ENCODE data around the gene TM6SF1. TPM values are rescaled to one million over a fixed set of nuclear protein-coding genes. Genes with fewer than 3 reads are reported as not detected.
"Not testable (repeated sequence)": the region's sequence is repeated elsewhere in the genome, so short reads cannot be mapped to it uniquely, and the experiment has no call there.

Gene TM6SF1
- total and polyA plus RNA-seq, 2 donors: 3.7 to 5.7 TPM

GRCh38 chr15:83155942-83156341 is 48.5 kb downstream of the TM6SF1 start:
- Histone ChIP-seq H3K27ac (ENCODE audit: low read depth) (no peak overlapping the region), H3K4me1 (ENCODE audit: insufficient read depth) (no peaks in the 10 kb centered on the region), H3K4me3 (ENCODE audit: low read depth, low read length) (no peak overlapping the region), H3K36me3 (ENCODE audit: insufficient read depth) (peaks cover 2% of the 10 kb centered on the region)
- WGBS: 52% methylated on average over 1 of the region's 1 CpG
- DNase-seq (ENCODE audit: extremely low spot score): no peak

GRCh38 chr15:83158393-83158792 is 50.9 kb downstream of the TM6SF1 start:
- no peak for DNase-seq (ENCODE audit: extremely low spot score)
- Histone ChIP-seq H3K36me3 (ENCODE audit: insufficient read depth) (peaks cover 2% of the 10 kb centered on the region), H3K4me3 (ENCODE audit: low read depth, low read length) (no peak overlapping the region), H3K27ac (ENCODE audit: low read depth) (no peak overlapping the region), H3K4me1 (ENCODE audit: insufficient read depth) (no peaks in the 10 kb centered on the region)
- WGBS: 79% methylated on average over 1 of the region's 1 CpG

- DNase-seq (ENCODE audit: extremely low spot score): no peak
- Histone ChIP-seq H3K27ac (ENCODE audit: low read depth) (no peak overlapping the region), H3K36me3 (ENCODE audit: insufficient read depth) (peaks cover 2% of the 10 kb centered on the region), H3K4me1 (ENCODE audit: insufficient read depth) (no peaks in the 10 kb centered on the region), H3K4me3 (ENCODE audit: low read depth, low read length) (no peak overlapping the region)
- WGBS: 98% methylated on average over 3 of the region's 3 CpGs
Measured at GRCh38 chr15:83160741-83161140, 53.3 kb downstream of the TM6SF1 start.

GRCh38 chr15:83163032-83163431 is 55.6 kb downstream of the TM6SF1 start:
- DNase-seq (ENCODE audit: extremely low spot score): no peak
- H3K4me1 ChIP-seq (ENCODE audit: insufficient read depth): no peaks in the 10 kb centered on the region
- H3K27ac ChIP-seq (ENCODE audit: low read depth): no peak overlapping the region
- 87% methylated on average over 4 of the region's 4 CpGs for WGBS
- H3K36me3 ChIP-seq (ENCODE audit: insufficient read depth): peaks cover 2% of the 10 kb centered on the region
- H3K4me3 ChIP-seq (ENCODE audit: low read depth, low read length): no peak overlapping the region

GRCh38 chr15:83164111-83164770 is 56.8 kb downstream of the TM6SF1 start:
- no peaks in the 10 kb centered on the region for H3K4me1 ChIP-seq (ENCODE audit: insufficient read depth)

GRCh38 chr15:83164771-83165404 is 57.4 kb downstream of the TM6SF1 start:
- WGBS: 92% methylated on average over 4 of the region's 4 CpGs
- no peak overlapping the region for H3K27ac ChIP-seq (ENCODE audit: low read depth)

More at GRCh38 chr15:83164111-83164770, 56.8 kb downstream of the TM6SF1 start:
- Histone ChIP-seq H3K27ac (ENCODE audit: low read depth) (no peak overlapping the region), H3K36me3 (ENCODE audit: insufficient read depth) (peaks cover under 1% of the 10 kb centered on the region), H3K4me3 (ENCODE audit: low read depth, low read length) (no peak overlapping the region)
- DNase-seq (ENCODE audit: extremely low spot score): no peak
- WGBS: 88% methylated on average over 1 of the region's 1 CpG

GRCh38 chr15:83166218-83166617 is 58.8 kb downstream of the TM6SF1 start:
- Histone ChIP-seq H3K4me1 (ENCODE audit: insufficient read depth) (no peaks in the 10 kb centered on the region), H3K27ac (ENCODE audit: low read depth) (no peak overlapping the region), H3K4me3 (ENCODE audit: low read depth, low read length) (no peak overlapping the region), H3K36me3 (ENCODE audit: insufficient read depth) (no peaks in the 10 kb centered on the region)
- WGBS: 91% methylated on average over 3 of the region's 3 CpGs
- no peak for DNase-seq (ENCODE audit: extremely low spot score)

More at GRCh38 chr15:83164771-83165404, 57.4 kb downstream of the TM6SF1 start:
- H3K36me3 ChIP-seq (ENCODE audit: insufficient read depth): no peaks in the 10 kb centered on the region
- H3K4me1 ChIP-seq (ENCODE audit: insufficient read depth): no peaks in the 10 kb centered on the region
- H3K4me3 ChIP-seq (ENCODE audit: low read depth, low read length): no peak overlapping the region
- no peak for DNase-seq (ENCODE audit: extremely low spot score)

- no peaks in the 10 kb centered on the region for H3K4me1 ChIP-seq (ENCODE audit: insufficient read depth)
- H3K27ac ChIP-seq (ENCODE audit: low read depth): no peak overlapping the region
- no peak for DNase-seq (ENCODE audit: extremely low spot score)
- WGBS: 94% methylated on average over 2 of the region's 2 CpGs
- no peaks in the 10 kb centered on the region for H3K36me3 ChIP-seq (ENCODE audit: insufficient read depth)
- H3K4me3 ChIP-seq (ENCODE audit: low read depth, low read length): no peak overlapping the region
Measured at GRCh38 chr15:83166830-83167229, 59.4 kb downstream of the TM6SF1 start.

GRCh38 chr15:83169576-83169975 is 62.1 kb downstream of the TM6SF1 start:
- WGBS: 97% methylated on average over 5 of the region's 5 CpGs
- DNase-seq (ENCODE audit: extremely low spot score); H3K4me1 ChIP-seq (ENCODE audit: insufficient read depth); H3K36me3 ChIP-seq (ENCODE audit: insufficient read depth); H3K4me3 ChIP-seq (ENCODE audit: low read depth, low read length); H3K27ac ChIP-seq (ENCODE audit: low read depth): not testable (repeated sequence)

- Histone ChIP-seq H3K36me3 (ENCODE audit: insufficient read depth) (no peaks in the 10 kb centered on the region), H3K4me1 (ENCODE audit: insufficient read depth) (no peaks in the 10 kb centered on the region), H3K4me3 (ENCODE audit: low read depth, low read length) (no peak overlapping the region), H3K27ac (ENCODE audit: low read depth) (no peak overlapping the region)
- 86% methylated on average over 4 of the region's 4 CpGs for WGBS
- no peak for DNase-seq (ENCODE audit: extremely low spot score)
Measured at GRCh38 chr15:83170474-83171165, 63.2 kb downstream of the TM6SF1 start.

GRCh38 chr15:83174891-83175290 is 67.4 kb downstream of the TM6SF1 start:
- Histone ChIP-seq H3K4me1 (ENCODE audit: insufficient read depth) (no peaks in the 10 kb centered on the region), H3K36me3 (ENCODE audit: insufficient read depth) (no peaks in the 10 kb centered on the region), H3K27ac (ENCODE audit: low read depth) (no peak overlapping the region), H3K4me3 (ENCODE audit: low read depth, low read length) (no peak overlapping the region)
- WGBS: 96% methylated on average over 1 of the region's 1 CpG
- no peak for DNase-seq (ENCODE audit: extremely low spot score)

- DNase-seq (ENCODE audit: extremely low spot score): no peak
- Histone ChIP-seq H3K4me1 (ENCODE audit: insufficient read depth) (no peaks in the 10 kb centered on the region), H3K27ac (ENCODE audit: low read depth) (no peak overlapping the region), H3K4me3 (ENCODE audit: low read depth, low read length) (no peak overlapping the region), H3K36me3 (ENCODE audit: insufficient read depth) (peaks cover under 1% of the 10 kb centered on the region)
- 79% methylated on average over 2 of the region's 2 CpGs for whole genome bisulfite sequencing
Measured at GRCh38 chr15:83178390-83178789, 70.9 kb downstream of the TM6SF1 start.

- H3K4me3 ChIP-seq (ENCODE audit: low read depth, low read length): no peak overlapping the region
- H3K27ac ChIP-seq (ENCODE audit: low read depth): no peak overlapping the region
- WGBS: 95% methylated on average over 3 of the region's 3 CpGs
- no peak for DNase-seq (ENCODE audit: extremely low spot score)
- H3K4me1 ChIP-seq (ENCODE audit: insufficient read depth): no peaks in the 10 kb centered on the region
- peaks cover 1% of the 10 kb centered on the region for H3K36me3 ChIP-seq (ENCODE audit: insufficient read depth)
Measured at GRCh38 chr15:83178869-83179325, 71.5 kb downstream of the TM6SF1 start.

GRCh38 chr15:83185561-83185960 is 78.1 kb downstream of the TM6SF1 start:
- DNase-seq (ENCODE audit: extremely low spot score): no peak
- Histone ChIP-seq H3K36me3 (ENCODE audit: insufficient read depth) (peaks cover 1% of the 10 kb centered on the region), H3K27ac (ENCODE audit: low read depth) (no peak overlapping the region), H3K4me3 (ENCODE audit: low read depth, low read length) (no peak overlapping the region), H3K4me1 (ENCODE audit: insufficient read depth) (no peaks in the 10 kb centered on the region)
- WGBS: 97% methylated on average over 3 of the region's 3 CpGs

Measured in urinary bladder (tissue), 4 donors.